Measurements from ENCODE around the gene TRMO.

Gene TRMO

GRCh38 chr9:97943308-97943855, 21.1 kb upstream of the TRMO start:
- H4K20me1 ChIP-seq (ENCODE audit: insufficient read depth, low read length) = no peaks in the 10 kb centered on the region
- no peak overlapping the region for H3K4me3 ChIP-seq (ENCODE audit: low read length)
- no peak overlapping the region for H3K4me2 ChIP-seq (ENCODE audit: low read length)
- H3K79me2 ChIP-seq (ENCODE audit: low read length) = no peaks in the 10 kb centered on the region
- H3K4me1 ChIP-seq (ENCODE audit: low read length) = no peaks in the 10 kb centered on the region
- peaks cover 29% of the 10 kb centered on the region for H3K27me3 ChIP-seq (ENCODE audit: low read depth, low read length)
- no peak overlapping the region for H3K9ac ChIP-seq (ENCODE audit: low read length)
- no peak overlapping the region for H3K27ac ChIP-seq (ENCODE audit: low read length)
- TF ChIP-seq EZH2phosphoT487 (IDR thresholded peaks at IDR 0.05; ENCODE audit: low read depth) = no peak
- TF ChIP-seq CTCF (IDR thresholded peaks at IDR 0.05; ENCODE audit: low read depth, low read length) = no peak
- H3K9me3 ChIP-seq (ENCODE audit: insufficient read depth, low read length) = no peaks in the 10 kb centered on the region
- H2AFZ ChIP-seq (ENCODE audit: low read depth, low read length) = no peak overlapping the region
- H3K36me3 ChIP-seq (replicated peaks; ENCODE audit: low read depth, low read length) = no peaks in the 10 kb centered on the region

- Histone ChIP-seq H3K4me2 (ENCODE audit: low read length) (no peak overlapping the region), H3K4me1 (ENCODE audit: low read length) (no peaks in the 10 kb centered on the region), H3K9ac (ENCODE audit: low read length) (no peak overlapping the region), H3K79me2 (ENCODE audit: low read length) (no peaks in the 10 kb centered on the region), H3K27me3 (ENCODE audit: low read depth, low read length) (peaks cover 37% of the 10 kb centered on the region), H3K27ac (ENCODE audit: low read length) (no peak overlapping the region), H3K9me3 (ENCODE audit: insufficient read depth, low read length) (no peaks in the 10 kb centered on the region), H4K20me1 (ENCODE audit: insufficient read depth, low read length) (no peaks in the 10 kb centered on the region), H3K4me3 (ENCODE audit: low read length) (no peak overlapping the region), H2AFZ (ENCODE audit: low read depth, low read length) (no peak overlapping the region), H3K36me3 (replicated peaks; ENCODE audit: low read depth, low read length) (no peaks in the 10 kb centered on the region)
- TF ChIP-seq EZH2phosphoT487 (IDR thresholded peaks at IDR 0.05; ENCODE audit: low read depth) (no peak), CTCF (IDR thresholded peaks at IDR 0.05; ENCODE audit: low read depth, low read length) (no peak)
These were observed 19.0 kb upstream of the TRMO start for GRCh38 chr9:97941323-97941722.

GRCh38 chr9:97940741-97941140, 18.4 kb upstream of the TRMO start:
- Histone ChIP-seq H3K27me3 (ENCODE audit: low read depth, low read length) (peaks cover 43% of the 10 kb centered on the region), H3K4me3 (ENCODE audit: low read length) (no peak overlapping the region), H3K79me2 (ENCODE audit: low read length) (no peaks in the 10 kb centered on the region), H3K9me3 (ENCODE audit: insufficient read depth, low read length) (no peaks in the 10 kb centered on the region), H3K4me1 (ENCODE audit: low read length) (no peaks in the 10 kb centered on the region), H3K9ac (ENCODE audit: low read length) (no peak overlapping the region), H3K27ac (ENCODE audit: low read length) (no peak overlapping the region), H2AFZ (ENCODE audit: low read depth, low read length) (no peak overlapping the region), H4K20me1 (ENCODE audit: insufficient read depth, low read length) (no peaks in the 10 kb centered on the region), H3K4me2 (ENCODE audit: low read length) (no peak overlapping the region), H3K36me3 (replicated peaks; ENCODE audit: low read depth, low read length) (no peaks in the 10 kb centered on the region)
- no peak for TF ChIP-seq CTCF (IDR thresholded peaks at IDR 0.05; ENCODE audit: low read depth, low read length)
- no peak for TF ChIP-seq EZH2phosphoT487 (IDR thresholded peaks at IDR 0.05; ENCODE audit: low read depth)

- Histone ChIP-seq H3K27me3 (ENCODE audit: low read depth, low read length) (peaks cover 47% of the 10 kb centered on the region), H3K9ac (ENCODE audit: low read length) (no peak overlapping the region), H3K4me3 (ENCODE audit: low read length) (no peak overlapping the region), H3K4me2 (ENCODE audit: low read length) (no peak overlapping the region), H3K36me3 (replicated peaks; ENCODE audit: low read depth, low read length) (no peaks in the 10 kb centered on the region), H4K20me1 (ENCODE audit: insufficient read depth, low read length) (no peaks in the 10 kb centered on the region), H2AFZ (ENCODE audit: low read depth, low read length) (no peak overlapping the region), H3K9me3 (ENCODE audit: insufficient read depth, low read length) (no peaks in the 10 kb centered on the region), H3K79me2 (ENCODE audit: low read length) (no peaks in the 10 kb centered on the region), H3K27ac (ENCODE audit: low read length) (no peak overlapping the region), H3K4me1 (ENCODE audit: low read length) (no peaks in the 10 kb centered on the region)
- TF ChIP-seq CTCF (IDR thresholded peaks at IDR 0.05; ENCODE audit: low read depth, low read length) (no peak), EZH2phosphoT487 (IDR thresholded peaks at IDR 0.05; ENCODE audit: low read depth) (no peak)
These were observed 17.9 kb upstream of the TRMO start for GRCh38 chr9:97940233-97940632.

Measured in OCI-LY3 (cell line).